SK-N-SH treated with all-trans-retinoic acid at 6 μM for 48 hours (cell line): ENCODE results near the gene RABGAP1L.

Experiments used
- ATAC-seq: fragments of 200-7000 bp; cut with Tn5 transposase; 3 replicates; pipeline ENCODE4 v1.9.1; 2020; ENCODE audit warnings: mild to moderate bottlenecking, moderate library complexity
- ARNTL ChIP-seq: fragments of 450-650 bp; formaldehyde crosslinking; IDR thresholded peaks from 2 replicates; pipeline ENCODE4 v1.5.0; 2020; ENCODE audit warnings: low read depth, mild to moderate bottlenecking, moderate library complexity, borderline replicate concordance
- BACH2 ChIP-seq: fragments of 250-450 bp; sonication (Bioruptor Pico); IDR thresholded peaks from 2 replicates; pipeline ENCODE4 v1.9.0; 2021; ENCODE audit warnings: mild to moderate bottlenecking, borderline replicate concordance
- CSDC2 ChIP-seq: fragments of 250-450 bp; sonication (Bioruptor Pico); IDR thresholded peaks from 2 replicates; pipeline ENCODE4 v1.5.0; 2020; ENCODE audit warnings: mild to moderate bottlenecking, moderate library complexity
- CSRNP3 ChIP-seq: fragments of 250-450 bp; sonication (Bioruptor Pico); IDR thresholded peaks from 2 replicates; pipeline ENCODE4 v1.5.1; 2021; ENCODE audit warnings: mild to moderate bottlenecking, moderate library complexity
- ESRRG ChIP-seq: fragments of 250-450 bp; sonication (Bioruptor Pico); IDR thresholded peaks from 2 replicates; pipeline ENCODE4 v1.6.1; 2021; ENCODE audit warnings: mild to moderate bottlenecking
- GLIS3 ChIP-seq: fragments of 250-450 bp; sonication (Bioruptor Pico); IDR thresholded peaks from 2 replicates; pipeline ENCODE4 v1.5.0; 2020; ENCODE audit warnings: mild to moderate bottlenecking, moderate library complexity
- ISL1 ChIP-seq: fragments of 250-450 bp; sonication (Bioruptor Pico); IDR thresholded peaks from 2 replicates; pipeline ENCODE4 v2.1.2; 2022; ENCODE audit warnings: mild to moderate bottlenecking, moderate library complexity
- OSR1 ChIP-seq: fragments of 250-450 bp; sonication (Bioruptor Pico); IDR thresholded peaks from 2 replicates; pipeline ENCODE4 v1.8.0; 2022; ENCODE audit warnings: moderate library complexity, mild to moderate bottlenecking, inconsistent platforms
- PATZ1 ChIP-seq: fragments of 250-450 bp; sonication (Bioruptor Pico); IDR thresholded peaks from 2 replicates; pipeline ENCODE4 v1.8.0; 2020; ENCODE audit warnings: mild to moderate bottlenecking, moderate library complexity, borderline replicate concordance
- PPARA ChIP-seq: fragments of 250-450 bp; sonication (Bioruptor Pico); IDR thresholded peaks from 2 replicates; pipeline ENCODE4 v1.5.0; 2020; ENCODE audit warnings: mild to moderate bottlenecking, borderline replicate concordance
- RARB ChIP-seq: fragments of 250-450 bp; sonication (Bioruptor Pico); IDR thresholded peaks from 2 replicates; pipeline ENCODE4 v1.8.0; 2021; ENCODE audit warnings: mild to moderate bottlenecking, moderate library complexity
- SNAI2 ChIP-seq: fragments of 250-450 bp; sonication (Bioruptor Pico); IDR thresholded peaks from 2 replicates; pipeline ENCODE4 v1.5.0; 2020; ENCODE audit warnings: mild to moderate bottlenecking, moderate library complexity
- TCF4 ChIP-seq: fragments of 250-450 bp; sonication (Bioruptor Pico); IDR thresholded peaks from 2 replicates; pipeline ENCODE4 v1.8.0; 2021; ENCODE audit warnings: mild to moderate bottlenecking, moderate library complexity, borderline replicate concordance
- TOX ChIP-seq: fragments of 250-450 bp; sonication (Bioruptor Pico); IDR thresholded peaks from 2 replicates; pipeline ENCODE4 v1.8.0; 2021; ENCODE audit warnings: mild to moderate bottlenecking, moderate library complexity, borderline replicate concordance
- ZC3H10 ChIP-seq: fragments of 250-450 bp; sonication (Bioruptor Pico); IDR thresholded peaks from 2 replicates; pipeline ENCODE4 v1.5.1; 2021; ENCODE audit warnings: mild to moderate bottlenecking, moderate library complexity
- ZFP3 ChIP-seq: fragments of 250-450 bp; sonication (Bioruptor Pico); IDR thresholded peaks from 2 replicates; pipeline ENCODE4 v1.5.0; 2020; ENCODE audit warnings: mild to moderate bottlenecking, moderate library complexity
- ZFP30 ChIP-seq: fragments of 450-650 bp; formaldehyde crosslinking; IDR thresholded peaks from 2 replicates; pipeline ENCODE4 v1.5.0; 2022; ENCODE audit warnings: mild to moderate bottlenecking, moderate library complexity
- ZNF70 ChIP-seq: fragments of 450-650 bp; formaldehyde crosslinking; IDR thresholded peaks from 2 replicates; pipeline ENCODE4 v1.5.0; 2020; ENCODE audit warnings: mild to moderate bottlenecking, moderate library complexity
- ZNF8 ChIP-seq: fragments of 450-650 bp; formaldehyde crosslinking; IDR thresholded peaks from 2 replicates; pipeline ENCODE4 v1.5.0; 2020; ENCODE audit warnings: mild to moderate bottlenecking, moderate library complexity
- TF ChIP-seq, protein P1 (sequence below): fragments of 250-450 bp; sonication (Bioruptor Pico); IDR thresholded peaks from 2 replicates; pipeline ENCODE4 v1.5.0; 2020; ENCODE audit warnings: mild to moderate bottlenecking, moderate library complexity

RABGAP1L gene

DNA sequence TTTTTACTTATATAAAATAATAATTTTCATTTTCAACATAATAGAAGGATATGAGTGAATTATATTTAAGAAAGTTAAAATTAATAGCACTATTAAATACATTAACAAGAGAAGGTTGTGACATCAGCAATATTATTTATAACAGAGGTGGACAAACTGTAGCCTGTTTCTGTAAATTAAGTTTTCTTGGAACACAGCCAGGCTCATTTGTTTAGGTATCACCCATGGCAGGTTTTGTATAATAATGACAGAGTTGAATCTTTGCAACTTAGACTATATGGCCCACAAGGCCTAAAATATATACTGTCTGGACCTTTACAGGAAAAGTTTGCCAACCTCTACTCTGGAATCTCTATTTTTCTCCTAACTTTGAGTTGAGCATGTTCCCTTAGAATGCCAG is 797.7 kb downstream of the RABGAP1L start:
- no peak for ATAC-seq
- no peak for TF ChIP-seq ZNF8 (CRISPR knock-in tag)
- TF ChIP-seq PATZ1 (CRISPR knock-in tag): no peak
- no peak for TF ChIP-seq PPARA (CRISPR knock-in tag)
- no peak for TF ChIP-seq ESRRG (CRISPR knock-in tag)
- TF ChIP-seq ARNTL (CRISPR knock-in tag): no peak
- no peak for TF ChIP-seq TCF4 (CRISPR knock-in tag)
- no peak for TF ChIP-seq ISL1 (CRISPR knock-in tag)
- no peak for TF ChIP-seq SNAI2 (CRISPR knock-in tag)
- no peak for TF ChIP-seq RARB (CRISPR knock-in tag)

DNA sequence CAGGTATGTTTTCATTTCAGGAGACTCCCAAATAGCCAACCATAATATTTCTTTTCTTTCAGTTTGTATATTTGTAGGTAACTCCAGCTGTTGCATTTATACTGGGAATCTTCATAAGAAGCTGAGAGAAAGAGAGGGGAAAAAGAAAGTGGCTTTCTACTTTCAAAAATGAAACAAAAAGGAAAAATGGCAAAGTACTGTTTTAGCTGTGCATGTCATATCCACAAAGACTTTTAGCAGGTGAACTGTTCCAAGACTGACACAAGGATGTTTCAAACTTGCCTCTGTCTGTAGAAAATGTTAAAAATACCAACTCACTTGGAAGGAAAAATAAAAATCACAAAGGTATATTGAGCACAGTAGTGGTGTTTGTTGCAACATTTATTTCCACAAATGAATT is 798.5 kb downstream of the RABGAP1L start:
- ATAC-seq: no peak
- TF ChIP-seq GLIS3 (CRISPR knock-in tag) (no peak), ZNF70 (CRISPR knock-in tag) (no peak), ESRRG (CRISPR knock-in tag) (no peak)

DNA sequence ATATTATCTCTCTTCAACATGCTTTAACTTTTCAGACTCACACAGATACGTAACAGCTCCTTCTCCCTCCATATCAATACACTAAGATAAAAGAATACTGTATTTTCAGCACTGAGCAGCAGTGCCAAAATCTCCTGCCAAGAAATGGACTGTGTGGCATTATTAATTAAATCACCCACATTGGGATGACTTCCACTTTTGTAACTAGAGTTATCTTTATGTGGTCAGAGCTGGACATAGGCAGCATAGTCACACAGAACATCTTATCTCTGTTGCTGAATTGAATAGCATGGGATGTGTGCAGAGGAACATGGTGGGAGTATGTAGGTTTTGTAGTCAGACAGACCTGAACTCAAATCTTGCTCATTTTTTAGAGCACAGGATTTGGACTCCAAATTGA is 799.1 kb downstream of the RABGAP1L start:
- no peak for TF ChIP-seq ZC3H10 (CRISPR knock-in tag)
- no peak for TF ChIP-seq ZNF70 (CRISPR knock-in tag)
- no peak for TF ChIP-seq ZFP30
- TF ChIP-seq, protein P1, sequence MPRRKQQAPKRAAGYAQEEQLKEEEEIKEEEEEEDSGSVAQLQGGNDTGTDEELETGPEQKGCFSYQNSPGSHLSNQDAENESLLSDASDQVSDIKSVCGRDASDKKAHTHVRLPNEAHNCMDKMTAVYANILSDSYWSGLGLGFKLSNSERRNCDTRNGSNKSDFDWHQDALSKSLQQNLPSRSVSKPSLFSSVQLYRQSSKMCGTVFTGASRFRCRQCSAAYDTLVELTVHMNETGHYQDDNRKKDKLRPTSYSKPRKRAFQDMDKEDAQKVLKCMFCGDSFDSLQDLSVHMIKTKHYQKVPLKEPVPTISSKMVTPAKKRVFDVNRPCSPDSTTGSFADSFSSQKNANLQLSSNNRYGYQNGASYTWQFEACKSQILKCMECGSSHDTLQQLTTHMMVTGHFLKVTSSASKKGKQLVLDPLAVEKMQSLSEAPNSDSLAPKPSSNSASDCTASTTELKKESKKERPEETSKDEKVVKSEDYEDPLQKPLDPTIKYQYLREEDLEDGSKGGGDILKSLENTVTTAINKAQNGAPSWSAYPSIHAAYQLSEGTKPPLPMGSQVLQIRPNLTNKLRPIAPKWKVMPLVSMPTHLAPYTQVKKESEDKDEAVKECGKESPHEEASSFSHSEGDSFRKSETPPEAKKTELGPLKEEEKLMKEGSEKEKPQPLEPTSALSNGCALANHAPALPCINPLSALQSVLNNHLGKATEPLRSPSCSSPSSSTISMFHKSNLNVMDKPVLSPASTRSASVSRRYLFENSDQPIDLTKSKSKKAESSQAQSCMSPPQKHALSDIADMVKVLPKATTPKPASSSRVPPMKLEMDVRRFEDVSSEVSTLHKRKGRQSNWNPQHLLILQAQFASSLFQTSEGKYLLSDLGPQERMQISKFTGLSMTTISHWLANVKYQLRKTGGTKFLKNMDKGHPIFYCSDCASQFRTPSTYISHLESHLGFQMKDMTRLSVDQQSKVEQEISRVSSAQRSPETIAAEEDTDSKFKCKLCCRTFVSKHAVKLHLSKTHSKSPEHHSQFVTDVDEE (CRISPR knock-in tag): no peak
- no peak for TF ChIP-seq ARNTL (CRISPR knock-in tag)
- no peak for TF ChIP-seq ESRRG (CRISPR knock-in tag)
- TF ChIP-seq CSDC2 (CRISPR knock-in tag): no peak
- TF ChIP-seq PPARA (CRISPR knock-in tag): no peak
- ATAC-seq: peak; percentile 30; the same call in 2 of the 3 replicates

- no peak for ATAC-seq
- TF ChIP-seq CSRNP3 (CRISPR knock-in tag) (no peak), ESRRG (CRISPR knock-in tag) (no peak), SNAI2 (CRISPR knock-in tag) (no peak), PATZ1 (CRISPR knock-in tag) (no peak), BACH2 (no peak), GLIS3 (CRISPR knock-in tag) (no peak), TCF4 (CRISPR knock-in tag) (no peak), ZFP3 (no peak), TOX (no peak), CSDC2 (CRISPR knock-in tag) (no peak), OSR1 (CRISPR knock-in tag) (no peak)
- TF ChIP-seq, protein P1 (CRISPR knock-in tag): no peak
- TF ChIP-seq, all 23 proteins: peak for 0
These were observed 801.0 kb downstream of the RABGAP1L start for GRCh38 chr1:174960362-174960761.
